ENCODE data around the gene VHLL.
A peak's percentile ranks its signal among the peaks of the same experiment; 100 is the strongest.
"Not testable (repeated sequence)": the region's sequence is repeated elsewhere in the genome, so short reads cannot be mapped to it uniquely, and the experiment has no call there.

Gene VHLL

GRCh38 chr1:156298852-156299357 is at the start of gene VHLL:
TSS of gene VHLL (minus strand) at chr1:156299307. CDS start at chr1:156299189, 118 bp downstream.
- no peak for DNase-seq

- no peak for DNase-seq
Measured at GRCh38 chr1:156347331-156347730, 48.2 kb upstream of the VHLL start.

DNA sequence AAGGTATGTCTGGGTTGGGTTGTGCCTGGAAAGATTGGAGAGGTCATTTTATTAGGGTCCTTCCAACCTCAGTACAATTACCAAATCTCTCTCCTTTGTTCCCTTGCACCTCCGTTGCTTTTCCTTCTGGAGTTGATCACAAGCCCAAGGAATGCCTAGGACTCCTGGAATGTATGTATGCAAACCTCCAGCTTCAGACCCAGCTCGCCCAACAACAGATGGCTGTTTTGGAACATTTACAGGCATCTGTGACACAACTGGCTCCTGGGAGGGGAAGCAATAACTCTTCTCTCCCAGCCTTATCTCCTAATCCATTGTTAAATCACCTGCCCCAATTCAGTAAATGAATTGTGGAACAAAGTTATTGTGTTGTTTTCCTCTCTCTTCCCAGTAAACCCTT is 47.5 kb upstream of the VHLL start:
- no peak for DNase-seq

GRCh38 chr1:156346035-156346434 is 46.9 kb upstream of the VHLL start:
- not testable (repeated sequence) for DNase-seq

DNA sequence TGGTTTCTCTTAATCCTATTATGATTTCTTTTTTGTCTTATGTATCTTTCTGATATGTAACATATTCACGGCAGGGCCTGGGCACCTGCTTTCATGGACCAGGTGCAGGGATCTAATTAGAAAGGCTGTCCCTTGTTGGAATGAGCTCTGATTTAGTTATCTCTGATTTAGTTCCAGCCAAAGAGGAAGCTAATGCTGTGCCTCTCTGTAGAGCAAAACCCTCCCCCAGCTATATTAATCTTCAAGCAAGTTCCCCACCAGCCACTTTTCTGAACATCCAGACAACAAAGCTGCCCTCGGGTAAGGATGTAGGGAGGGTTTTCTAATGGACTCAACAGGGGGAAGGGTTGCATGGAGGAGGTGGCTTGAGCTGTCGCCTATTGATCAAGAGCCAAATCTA is 45.3 kb upstream of the VHLL start:
- no peak for DNase-seq

GRCh38 chr1:156342166-156342955 is 43.3 kb upstream of the VHLL start:
- DNase-seq = no peak

GRCh38 chr1:156338180-156338976 is 39.3 kb upstream of the VHLL start, which contains the start of the genes CCT3 and TSACC:
TSS of gene CCT3 (minus strand) at chr1:156338292. CDS start at chr1:156338184, 108 bp downstream.
TSS of gene TSACC (plus strand) at chr1:156338526. CDS start at chr1:156339758, 1,232 bp downstream.
- DNase-seq = peak; percentile 100

DNA sequence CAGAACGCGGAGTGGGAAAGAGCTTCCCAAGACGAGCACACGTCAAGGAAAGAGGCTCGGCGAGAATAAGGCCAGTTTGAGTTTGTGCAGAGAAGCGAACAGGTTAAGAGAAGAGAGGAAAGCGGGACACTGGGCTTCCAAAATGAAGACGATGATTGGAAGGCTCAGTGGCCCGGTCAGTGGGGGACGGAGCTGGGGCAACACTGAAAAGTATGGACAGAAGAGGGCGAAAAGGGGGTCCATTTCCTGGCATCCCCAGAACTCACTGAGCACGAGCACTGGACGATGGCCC is 38.7 kb upstream of the VHLL start:
- no peak for DNase-seq

DNA sequence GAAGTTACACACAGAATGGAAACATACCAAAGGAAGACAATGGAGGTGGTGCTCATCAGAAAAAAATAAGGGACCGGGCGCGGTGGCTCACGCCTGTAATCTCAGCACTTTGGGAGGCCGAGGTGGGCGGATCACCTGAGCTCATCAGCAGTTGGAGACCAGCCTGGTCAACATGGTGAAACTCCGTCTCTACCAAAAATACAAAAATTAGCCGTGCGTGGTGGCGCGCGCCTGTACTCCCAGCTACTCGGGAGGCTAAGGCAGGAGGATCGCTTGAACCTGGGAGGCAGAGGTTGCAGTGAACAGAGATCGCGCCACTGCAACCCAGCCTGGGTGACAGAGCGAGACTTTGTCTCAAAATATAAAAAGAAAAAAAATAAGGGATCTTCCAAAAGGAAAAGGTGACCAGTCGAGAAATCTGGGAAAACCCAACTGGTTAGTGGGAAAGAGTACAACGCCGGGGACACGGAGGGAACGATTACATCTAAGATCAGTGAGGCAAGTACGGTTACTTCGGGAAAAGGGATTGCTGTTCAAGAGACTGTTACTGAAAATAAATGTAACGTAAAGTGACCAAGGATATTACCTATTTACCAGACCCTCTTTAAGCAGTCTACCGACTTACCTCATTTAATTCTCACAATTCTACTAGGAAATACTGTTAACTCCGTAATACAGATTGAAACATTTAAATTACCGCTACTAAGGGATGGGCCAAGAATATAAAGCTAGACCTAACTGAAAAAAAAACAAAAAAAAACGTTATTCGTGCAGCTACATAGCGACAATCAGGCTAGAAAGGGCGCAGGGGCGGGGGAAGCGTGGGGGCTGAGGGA is 38.2 kb upstream of the VHLL start:
- DNase-seq = peak; percentile 30

DNA sequence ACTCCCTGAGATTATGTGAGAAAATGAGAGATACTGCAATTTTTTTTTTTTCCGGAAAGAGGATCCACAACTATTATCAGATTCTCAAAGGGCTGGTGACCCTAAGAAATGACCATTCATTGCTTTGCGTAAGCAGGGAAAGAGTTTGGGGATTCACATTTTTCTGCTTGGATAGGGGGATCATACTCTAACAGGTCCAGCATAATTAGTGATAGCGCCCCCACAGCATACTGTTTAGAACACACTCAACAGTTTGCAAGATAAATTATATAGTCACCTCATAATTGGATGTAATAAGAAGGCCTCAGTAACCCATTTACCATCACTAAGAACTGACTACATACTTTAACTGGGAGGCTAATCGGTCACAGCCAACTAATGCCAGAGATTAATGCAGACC is 37.1 kb upstream of the VHLL start:
- peak; percentile 28 for DNase-seq

GRCh38 chr1:156323179-156323578 is 24.1 kb upstream of the VHLL start:
- DNase-seq = not testable (repeated sequence)

- DNase-seq = no peak
Measured at GRCh38 chr1:156320560-156320959, 21.5 kb upstream of the VHLL start.

- peak; percentile 26 for DNase-seq
Measured at GRCh38 chr1:156319664-156320063, 20.6 kb upstream of the VHLL start.

DNA sequence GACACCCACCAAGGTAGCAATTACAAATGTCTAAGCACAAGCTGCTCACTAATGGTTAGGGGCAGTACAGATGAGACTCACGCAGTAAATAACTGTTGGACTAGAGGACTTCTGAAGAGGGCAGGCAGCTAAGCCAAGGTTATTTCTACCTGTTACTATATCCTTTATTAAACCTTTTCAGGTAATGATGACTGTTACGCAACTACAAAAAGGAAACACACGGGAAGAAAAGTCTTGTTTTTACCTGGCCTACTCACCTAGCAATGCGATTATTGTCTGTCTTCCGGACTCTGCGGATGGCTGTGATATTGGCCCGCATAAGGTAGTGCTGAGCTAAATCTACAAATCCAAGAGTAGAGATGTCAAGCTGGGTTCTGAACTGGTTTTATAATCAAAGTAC is 17.8 kb upstream of the VHLL start:
- DNase-seq = no peak

DNA sequence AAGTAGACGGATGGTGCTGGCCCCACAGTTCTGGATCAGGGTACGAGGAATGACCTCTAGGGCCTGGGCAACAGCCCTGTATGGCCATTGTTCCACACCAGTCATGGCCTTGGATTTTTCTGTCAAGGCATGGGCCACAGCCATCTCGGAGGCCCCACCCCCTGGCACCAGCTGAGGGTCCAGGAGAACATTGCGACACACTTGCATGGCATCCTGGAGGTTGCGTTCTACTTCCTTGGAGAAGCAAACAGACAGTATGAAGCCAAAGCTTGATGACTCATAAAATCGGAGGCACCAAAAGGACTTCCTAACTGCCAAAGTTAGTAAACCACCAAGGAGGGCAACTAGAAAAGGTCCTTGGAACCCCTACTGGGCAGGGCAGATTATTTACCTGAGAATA is 11.9 kb upstream of the VHLL start:
- no peak for DNase-seq

DNA sequence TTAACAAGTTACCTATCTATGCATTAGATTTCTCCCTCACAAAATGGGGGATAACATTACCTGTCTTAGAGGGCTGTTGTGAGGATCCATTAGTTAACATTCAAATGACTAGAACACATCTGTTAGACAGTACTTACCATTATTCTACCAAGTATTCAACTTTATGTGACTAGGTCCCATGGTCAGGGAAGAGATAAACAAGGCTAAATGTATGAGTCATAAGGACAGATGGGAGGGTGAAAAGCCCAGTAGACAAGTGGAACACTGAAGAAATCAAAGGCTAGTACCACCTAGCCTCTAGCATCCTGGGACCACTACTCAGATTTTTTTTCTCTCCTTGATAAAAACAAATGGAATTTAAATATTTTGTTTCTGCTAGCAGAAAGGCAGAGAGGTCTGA is 9.0 kb upstream of the VHLL start:
- DNase-seq = no peak

GRCh38 chr1:156305215-156305614 is 6.1 kb upstream of the VHLL start:
- no peak for DNase-seq

- DNase-seq = no peak
Measured at GRCh38 chr1:156303241-156303640, 4.1 kb upstream of the VHLL start.

- peak; percentile 73 for DNase-seq
Measured at GRCh38 chr1:156295391-156295947, 3.6 kb downstream of the VHLL start, which contains the start of gene GLMP. TSS of gene GLMP (minus strand) at chr1:156295679. CDS start at chr1:156295645, 34 bp downstream.

GRCh38 chr1:156293895-156294294 is 5.2 kb downstream of the VHLL start:
- no peak for DNase-seq

DNA sequence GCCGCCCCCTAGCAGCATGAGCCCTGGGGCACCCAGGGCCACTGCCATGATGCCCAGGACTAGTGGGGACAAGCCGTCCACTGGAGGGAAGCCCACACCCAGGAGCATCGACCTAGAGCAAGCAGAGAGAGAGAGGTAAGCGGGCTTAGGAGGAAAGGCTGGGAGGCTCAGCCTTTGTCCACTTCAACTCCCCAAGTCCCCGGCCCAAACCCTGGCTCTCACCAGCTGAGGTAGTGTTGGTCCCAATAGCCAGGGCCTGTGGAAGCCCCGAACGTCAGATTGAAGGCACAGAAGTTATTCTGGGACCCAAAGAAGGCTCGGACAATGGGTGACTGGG is 6.0 kb downstream of the VHLL start:
- DNase-seq = no peak

- DNase-seq = peak; percentile 89
Measured at GRCh38 chr1:156291226-156292061, 7.7 kb downstream of the VHLL start.

Data from NCI-H69 (cell line).